SK-N-SH (cell line): Measurements from ENCODE around the gene WNT8A.

Experiments
- EP300 ChIP-seq, 2 experiments: IDR thresholded peaks; 2 replicates each; pipeline versions ENCODE4 v1.4.0 to v1.6.1; 2012; ENCODE audit warnings: borderline replicate concordance in 1 of 2, low read depth in 1 of 2, low read length in 1 of 2
- FOXM1 ChIP-seq: IDR thresholded peaks from 2 replicates; pipeline ENCODE4 v1.4.0; 2012; ENCODE audit warnings: low read depth, mild to moderate bottlenecking
- JUND ChIP-seq: IDR thresholded peaks from 2 replicates; pipeline ENCODE4 v1.4.0; 2012
- POLR2AphosphoS5 ChIP-seq: IDR thresholded peaks from 2 replicates; pipeline ENCODE4 v1.6.1; 2012; ENCODE audit warnings: low read depth, low read length
- RAD21 ChIP-seq: IDR thresholded peaks from 2 replicates; pipeline ENCODE4 v1.6.1; 2012; ENCODE audit warnings: mild to moderate bottlenecking, low read length
- SIN3A ChIP-seq: IDR thresholded peaks from 2 replicates; pipeline ENCODE4 v1.6.1; 2012; ENCODE audit warnings: low read depth, mild to moderate bottlenecking, low read length, moderate library complexity, borderline replicate concordance
- SMC3 ChIP-seq: IDR thresholded peaks from 2 replicates; pipeline ENCODE4 v1.6.1; 2012; ENCODE audit warnings: low read depth, low read length, improper control_type of control experiment
- TAF1 ChIP-seq: IDR thresholded peaks from 2 replicates; pipeline ENCODE4 v1.6.1; 2012; ENCODE audit warnings: low read depth, mild to moderate bottlenecking, low read length, moderate library complexity, borderline replicate concordance
- TEAD4 ChIP-seq: IDR thresholded peaks from 2 replicates; pipeline ENCODE4 v1.4.0; 2012; ENCODE audit warnings: mild to moderate bottlenecking, borderline replicate concordance; ENCODE audit not compliant: insufficient read depth
- TF ChIP-seq, protein P1 (sequence below): fragments of 200-600 bp; sonication (generic); IDR thresholded peaks from 2 replicates; pipeline ENCODE4 v1.6.1; 2017; ENCODE audit warnings: antibody characterized with exemption, mild to moderate bottlenecking, moderate library complexity
- TF ChIP-seq, protein P2 (sequence below): IDR thresholded peaks from 2 replicates; pipeline ENCODE4 v1.4.0; 2012; ENCODE audit warnings: low read depth, borderline replicate concordance
- TF ChIP-seq, protein P3 (sequence below): IDR thresholded peaks from 2 replicates; pipeline ENCODE4 v1.4.0; 2012; ENCODE audit warnings: low read depth, borderline replicate concordance
- TF ChIP-seq, protein P4 (sequence below): IDR thresholded peaks from 2 replicates; pipeline ENCODE4 v1.6.1; 2012; ENCODE audit warnings: mild to moderate bottlenecking, low read depth, low read length, moderate library complexity
- TF ChIP-seq, protein P5 (sequence below): fragments of 150-350 bp; IDR thresholded peaks from 2 replicates; pipeline ENCODE4 v1.6.1; 2016; ENCODE audit warnings: mild to moderate bottlenecking, low read depth, low read length

DNA sequence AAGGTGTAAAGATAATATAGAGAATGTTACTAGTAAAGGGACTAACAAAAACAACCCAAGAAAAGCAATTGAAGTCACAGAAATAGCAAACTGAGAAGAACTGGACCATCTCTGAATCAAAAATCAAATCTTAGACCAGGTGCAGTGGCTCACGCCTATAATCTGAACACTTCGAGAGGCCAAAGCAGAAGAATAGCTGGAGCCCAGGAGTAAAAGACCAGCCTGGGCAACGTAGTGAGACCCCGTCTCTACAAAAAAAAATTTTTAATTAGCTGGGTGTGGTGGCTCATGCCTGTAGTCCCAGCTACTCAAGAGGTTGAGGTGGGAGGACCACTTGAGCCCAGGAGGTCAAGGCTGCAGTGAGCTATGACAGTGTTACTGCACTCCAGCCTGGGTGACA is 27.3 kb downstream of the WNT8A start:
- TF ChIP-seq, protein P1, sequence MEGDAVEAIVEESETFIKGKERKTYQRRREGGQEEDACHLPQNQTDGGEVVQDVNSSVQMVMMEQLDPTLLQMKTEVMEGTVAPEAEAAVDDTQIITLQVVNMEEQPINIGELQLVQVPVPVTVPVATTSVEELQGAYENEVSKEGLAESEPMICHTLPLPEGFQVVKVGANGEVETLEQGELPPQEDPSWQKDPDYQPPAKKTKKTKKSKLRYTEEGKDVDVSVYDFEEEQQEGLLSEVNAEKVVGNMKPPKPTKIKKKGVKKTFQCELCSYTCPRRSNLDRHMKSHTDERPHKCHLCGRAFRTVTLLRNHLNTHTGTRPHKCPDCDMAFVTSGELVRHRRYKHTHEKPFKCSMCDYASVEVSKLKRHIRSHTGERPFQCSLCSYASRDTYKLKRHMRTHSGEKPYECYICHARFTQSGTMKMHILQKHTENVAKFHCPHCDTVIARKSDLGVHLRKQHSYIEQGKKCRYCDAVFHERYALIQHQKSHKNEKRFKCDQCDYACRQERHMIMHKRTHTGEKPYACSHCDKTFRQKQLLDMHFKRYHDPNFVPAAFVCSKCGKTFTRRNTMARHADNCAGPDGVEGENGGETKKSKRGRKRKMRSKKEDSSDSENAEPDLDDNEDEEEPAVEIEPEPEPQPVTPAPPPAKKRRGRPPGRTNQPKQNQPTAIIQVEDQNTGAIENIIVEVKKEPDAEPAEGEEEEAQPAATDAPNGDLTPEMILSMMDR: no peak
- no peak for TF ChIP-seq POLR2AphosphoS5
- no peak for TF ChIP-seq EP300 (IDR thresholded peaks at IDR 0.05; ENCODE audit: borderline replicate concordance in 1 of 2, low read depth in 1 of 2, low read length in 1 of 2)
- no peak for TF ChIP-seq SIN3A
- no peak for TF ChIP-seq TAF1
- no peak for TF ChIP-seq TEAD4
- TF ChIP-seq, protein P2, sequence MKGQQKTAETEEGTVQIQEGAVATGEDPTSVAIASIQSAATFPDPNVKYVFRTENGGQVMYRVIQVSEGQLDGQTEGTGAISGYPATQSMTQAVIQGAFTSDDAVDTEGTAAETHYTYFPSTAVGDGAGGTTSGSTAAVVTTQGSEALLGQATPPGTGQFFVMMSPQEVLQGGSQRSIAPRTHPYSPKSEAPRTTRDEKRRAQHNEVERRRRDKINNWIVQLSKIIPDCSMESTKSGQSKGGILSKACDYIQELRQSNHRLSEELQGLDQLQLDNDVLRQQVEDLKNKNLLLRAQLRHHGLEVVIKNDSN: no peak
- TF ChIP-seq FOXM1: no peak
- TF ChIP-seq, protein P3, sequence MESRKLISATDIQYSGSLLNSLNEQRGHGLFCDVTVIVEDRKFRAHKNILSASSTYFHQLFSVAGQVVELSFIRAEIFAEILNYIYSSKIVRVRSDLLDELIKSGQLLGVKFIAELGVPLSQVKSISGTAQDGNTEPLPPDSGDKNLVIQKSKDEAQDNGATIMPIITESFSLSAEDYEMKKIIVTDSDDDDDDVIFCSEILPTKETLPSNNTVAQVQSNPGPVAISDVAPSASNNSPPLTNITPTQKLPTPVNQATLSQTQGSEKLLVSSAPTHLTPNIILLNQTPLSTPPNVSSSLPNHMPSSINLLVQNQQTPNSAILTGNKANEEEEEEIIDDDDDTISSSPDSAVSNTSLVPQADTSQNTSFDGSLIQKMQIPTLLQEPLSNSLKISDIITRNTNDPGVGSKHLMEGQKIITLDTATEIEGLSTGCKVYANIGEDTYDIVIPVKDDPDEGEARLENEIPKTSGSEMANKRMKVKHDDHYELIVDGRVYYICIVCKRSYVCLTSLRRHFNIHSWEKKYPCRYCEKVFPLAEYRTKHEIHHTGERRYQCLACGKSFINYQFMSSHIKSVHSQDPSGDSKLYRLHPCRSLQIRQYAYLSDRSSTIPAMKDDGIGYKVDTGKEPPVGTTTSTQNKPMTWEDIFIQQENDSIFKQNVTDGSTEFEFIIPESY: no peak
- no peak for TF ChIP-seq JUND
- TF ChIP-seq, protein P4, sequence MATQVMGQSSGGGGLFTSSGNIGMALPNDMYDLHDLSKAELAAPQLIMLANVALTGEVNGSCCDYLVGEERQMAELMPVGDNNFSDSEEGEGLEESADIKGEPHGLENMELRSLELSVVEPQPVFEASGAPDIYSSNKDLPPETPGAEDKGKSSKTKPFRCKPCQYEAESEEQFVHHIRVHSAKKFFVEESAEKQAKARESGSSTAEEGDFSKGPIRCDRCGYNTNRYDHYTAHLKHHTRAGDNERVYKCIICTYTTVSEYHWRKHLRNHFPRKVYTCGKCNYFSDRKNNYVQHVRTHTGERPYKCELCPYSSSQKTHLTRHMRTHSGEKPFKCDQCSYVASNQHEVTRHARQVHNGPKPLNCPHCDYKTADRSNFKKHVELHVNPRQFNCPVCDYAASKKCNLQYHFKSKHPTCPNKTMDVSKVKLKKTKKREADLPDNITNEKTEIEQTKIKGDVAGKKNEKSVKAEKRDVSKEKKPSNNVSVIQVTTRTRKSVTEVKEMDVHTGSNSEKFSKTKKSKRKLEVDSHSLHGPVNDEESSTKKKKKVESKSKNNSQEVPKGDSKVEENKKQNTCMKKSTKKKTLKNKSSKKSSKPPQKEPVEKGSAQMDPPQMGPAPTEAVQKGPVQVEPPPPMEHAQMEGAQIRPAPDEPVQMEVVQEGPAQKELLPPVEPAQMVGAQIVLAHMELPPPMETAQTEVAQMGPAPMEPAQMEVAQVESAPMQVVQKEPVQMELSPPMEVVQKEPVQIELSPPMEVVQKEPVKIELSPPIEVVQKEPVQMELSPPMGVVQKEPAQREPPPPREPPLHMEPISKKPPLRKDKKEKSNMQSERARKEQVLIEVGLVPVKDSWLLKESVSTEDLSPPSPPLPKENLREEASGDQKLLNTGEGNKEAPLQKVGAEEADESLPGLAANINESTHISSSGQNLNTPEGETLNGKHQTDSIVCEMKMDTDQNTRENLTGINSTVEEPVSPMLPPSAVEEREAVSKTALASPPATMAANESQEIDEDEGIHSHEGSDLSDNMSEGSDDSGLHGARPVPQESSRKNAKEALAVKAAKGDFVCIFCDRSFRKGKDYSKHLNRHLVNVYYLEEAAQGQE: no peak
- TF ChIP-seq, protein P5, sequence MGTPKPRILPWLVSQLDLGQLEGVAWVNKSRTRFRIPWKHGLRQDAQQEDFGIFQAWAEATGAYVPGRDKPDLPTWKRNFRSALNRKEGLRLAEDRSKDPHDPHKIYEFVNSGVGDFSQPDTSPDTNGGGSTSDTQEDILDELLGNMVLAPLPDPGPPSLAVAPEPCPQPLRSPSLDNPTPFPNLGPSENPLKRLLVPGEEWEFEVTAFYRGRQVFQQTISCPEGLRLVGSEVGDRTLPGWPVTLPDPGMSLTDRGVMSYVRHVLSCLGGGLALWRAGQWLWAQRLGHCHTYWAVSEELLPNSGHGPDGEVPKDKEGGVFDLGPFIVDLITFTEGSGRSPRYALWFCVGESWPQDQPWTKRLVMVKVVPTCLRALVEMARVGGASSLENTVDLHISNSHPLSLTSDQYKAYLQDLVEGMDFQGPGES: no peak
- no peak for TF ChIP-seq RAD21
- TF ChIP-seq SMC3: no peak
